SK-N-SH (cell line): Measurements from ENCODE around the gene ATP6V1B1.

Source experiments
- CHD2 ChIP-seq: fragments of 150-350 bp; IDR thresholded peaks from 2 replicates; pipeline ENCODE4 v1.6.1; 2018; ENCODE audit warnings: low read length; ENCODE audit not compliant: partially characterized antibody
- CTCF ChIP-seq: fragments of 200-600 bp; sonication (generic); IDR thresholded peaks from 2 replicates; pipeline ENCODE4 v1.6.1; 2017; ENCODE audit warnings: antibody characterized with exemption, mild to moderate bottlenecking, moderate library complexity
- GABPA ChIP-seq: IDR thresholded peaks from 2 replicates; pipeline ENCODE4 v1.4.0; 2012; ENCODE audit warnings: low read depth, mild to moderate bottlenecking
- MXI1 ChIP-seq: IDR thresholded peaks from 2 replicates; pipeline ENCODE4 v1.6.1; 2012; ENCODE audit warnings: mild to moderate bottlenecking, low read depth, low read length, improper control_type of control experiment
- NFIC ChIP-seq: IDR thresholded peaks from 2 replicates; pipeline ENCODE4 v1.4.0; 2012; ENCODE audit warnings: borderline replicate concordance
- RAD21 ChIP-seq: IDR thresholded peaks from 2 replicates; pipeline ENCODE4 v1.6.1; 2012; ENCODE audit warnings: mild to moderate bottlenecking, low read length
- RCOR1 ChIP-seq: fragments of 150-350 bp; IDR thresholded peaks from 2 replicates; pipeline ENCODE4 v1.6.1; 2017; ENCODE audit warnings: antibody characterized with exemption, low read length
- USF2 ChIP-seq: fragments of 150-350 bp; IDR thresholded peaks from 2 replicates; pipeline ENCODE4 v1.6.1; 2017; ENCODE audit warnings: antibody characterized with exemption, low read length, low read depth, borderline replicate concordance

DNA sequence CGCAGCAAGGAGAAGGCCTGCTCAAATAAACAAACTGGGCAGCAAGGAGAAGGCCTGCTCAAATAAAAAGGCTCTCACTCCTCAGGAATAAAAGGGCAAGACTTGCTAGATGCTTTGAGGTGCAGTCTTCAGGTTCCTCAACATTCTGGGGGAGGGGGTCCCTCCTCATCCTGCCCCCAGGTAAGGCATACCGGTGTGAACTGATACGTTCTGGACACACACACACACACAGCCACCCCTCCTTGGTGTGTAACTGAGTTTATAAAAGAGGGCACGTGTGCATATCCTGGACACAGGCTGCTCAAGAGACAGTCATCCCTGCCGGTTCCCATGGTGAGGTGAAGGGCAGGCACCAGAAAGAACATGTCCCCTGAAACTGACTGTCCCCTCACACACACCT, 54.5 kb downstream of the ATP6V1B1 start:
- TF ChIP-seq USF2 (no peak), NFIC (no peak), RAD21 (no peak), CTCF (no peak), MXI1 (no peak), CHD2 (no peak), GABPA (no peak), RCOR1 (no peak)
